DOHH2 (cell line): ENCODE measurements around the gene NIN.

ENCODE experiments used
- H3F3A ChIP-seq: fragments of 200-600 bp; sonication (generic), shearing (Covaris generic); 2 replicates; pipeline ENCODE4 v1.6.0; 2016; ENCODE audit warnings: antibody characterized with exemption, mild to moderate bottlenecking; ENCODE audit not compliant: control insufficient read depth, insufficient read depth
- H3K27ac ChIP-seq: fragments of 200-600 bp; sonication (generic); 2 replicates; pipeline ENCODE4 v1.5.1; 2014; ENCODE audit warnings: low read depth, mild to moderate bottlenecking, low read length, moderate library complexity
- H3K27me3 ChIP-seq: fragments of 200-600 bp; sonication (generic); 2 replicates; pipeline ENCODE4 v1.6.1; 2014; ENCODE audit warnings: mild to moderate bottlenecking, low read length, mixed read lengths; ENCODE audit not compliant: control insufficient read depth
- H3K36me3 ChIP-seq: fragments of 200-600 bp; sonication (generic); 2 replicates; pipeline ENCODE4 v1.6.1; 2014; ENCODE audit warnings: mild to moderate bottlenecking, low read length, moderate library complexity, mixed read lengths; ENCODE audit not compliant: control insufficient read depth
- H3K4me1 ChIP-seq: fragments of 200-600 bp; sonication (generic); 2 replicates; pipeline ENCODE4 v1.6.1; 2014; ENCODE audit warnings: mild to moderate bottlenecking, low read length, mixed read lengths; ENCODE audit not compliant: control insufficient read depth
- H3K4me2 ChIP-seq: fragments of 200-600 bp; sonication (generic); 2 replicates; pipeline ENCODE4 v1.6.0; 2014; ENCODE audit warnings: mild to moderate bottlenecking, low read length, moderate library complexity
- H3K4me3 ChIP-seq: fragments of 200-600 bp; sonication (generic); 2 replicates; pipeline ENCODE4 v1.5.1; 2014; ENCODE audit warnings: mild to moderate bottlenecking, low read length, mixed read lengths
- H3K79me2 ChIP-seq: fragments of 200-600 bp; sonication (generic); 2 replicates; pipeline ENCODE4 v1.6.1; 2014; ENCODE audit warnings: mild to moderate bottlenecking, low read length, mixed read lengths; ENCODE audit not compliant: control insufficient read depth
- H3K9me2 ChIP-seq: fragments of 200-600 bp; sonication (generic); replicated peaks from 2 replicates; pipeline ENCODE4 v1.6.1; 2014; ENCODE audit warnings: mild to moderate bottlenecking, low read length, mixed read lengths; ENCODE audit not compliant: control insufficient read depth
- H3K9me3 ChIP-seq: fragments of 200-600 bp; sonication (generic); 2 replicates; pipeline ENCODE4 v1.6.1; 2014; ENCODE audit warnings: antibody characterized with exemption, low read length, mixed read lengths; ENCODE audit not compliant: control insufficient read depth, insufficient read depth
- H4K20me1 ChIP-seq: fragments of 200-600 bp; sonication (generic); 2 replicates; pipeline ENCODE4 v1.6.0; 2014; ENCODE audit warnings: low read depth, mild to moderate bottlenecking, antibody characterized with exemption, low read length, moderate library complexity; ENCODE audit not compliant: control insufficient read depth, insufficient read depth
- EZH2phosphoT487 ChIP-seq: fragments of 200-600 bp; sonication (generic); IDR thresholded peaks from 2 replicates; pipeline ENCODE4 v1.6.1; 2017; ENCODE audit warnings: borderline replicate concordance, mild to moderate bottlenecking, antibody characterized with exemption, low read length, moderate library complexity, mixed read lengths
- TF ChIP-seq, protein P1 (sequence below): fragments of 200-600 bp; sonication (generic); IDR thresholded peaks from one replicate; pipeline ENCODE4 v1.5.1; 2014; ENCODE audit warnings: antibody characterized with exemption, mild to moderate bottlenecking, low read depth, low read length; ENCODE audit not compliant: poor library complexity, severe bottlenecking

The NIN gene

DNA sequence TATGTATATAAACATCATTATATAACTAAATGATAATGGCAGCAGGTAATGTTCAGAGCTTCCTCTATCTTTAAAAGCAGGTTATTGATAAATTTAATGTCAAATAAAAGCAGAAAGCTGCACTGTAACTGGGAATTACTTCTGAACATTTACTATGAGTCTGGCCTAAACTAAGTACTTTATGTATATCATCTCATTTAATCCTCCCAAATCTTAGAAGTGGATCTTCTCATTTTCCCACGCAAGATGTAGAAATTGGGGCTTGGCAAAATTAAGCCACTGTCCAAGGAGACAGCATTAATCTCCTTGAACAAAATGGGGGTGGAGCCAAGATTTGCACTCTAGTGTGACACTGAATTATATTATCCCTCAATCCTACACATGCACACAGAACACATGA, 5.7 kb downstream of the NIN start:
- peaks cover 19% of the 10 kb centered on the region for H4K20me1 ChIP-seq
- no peak overlapping the region for H3K4me3 ChIP-seq
- peaks cover 59% of the 10 kb centered on the region for H3K36me3 ChIP-seq
- H3K9me3 ChIP-seq = no peaks in the 10 kb centered on the region
- no peaks in the 10 kb centered on the region for H3K27me3 ChIP-seq
- no peak overlapping the region for H3K27ac ChIP-seq
- no peak for TF ChIP-seq EZH2phosphoT487
- TF ChIP-seq, protein P1, sequence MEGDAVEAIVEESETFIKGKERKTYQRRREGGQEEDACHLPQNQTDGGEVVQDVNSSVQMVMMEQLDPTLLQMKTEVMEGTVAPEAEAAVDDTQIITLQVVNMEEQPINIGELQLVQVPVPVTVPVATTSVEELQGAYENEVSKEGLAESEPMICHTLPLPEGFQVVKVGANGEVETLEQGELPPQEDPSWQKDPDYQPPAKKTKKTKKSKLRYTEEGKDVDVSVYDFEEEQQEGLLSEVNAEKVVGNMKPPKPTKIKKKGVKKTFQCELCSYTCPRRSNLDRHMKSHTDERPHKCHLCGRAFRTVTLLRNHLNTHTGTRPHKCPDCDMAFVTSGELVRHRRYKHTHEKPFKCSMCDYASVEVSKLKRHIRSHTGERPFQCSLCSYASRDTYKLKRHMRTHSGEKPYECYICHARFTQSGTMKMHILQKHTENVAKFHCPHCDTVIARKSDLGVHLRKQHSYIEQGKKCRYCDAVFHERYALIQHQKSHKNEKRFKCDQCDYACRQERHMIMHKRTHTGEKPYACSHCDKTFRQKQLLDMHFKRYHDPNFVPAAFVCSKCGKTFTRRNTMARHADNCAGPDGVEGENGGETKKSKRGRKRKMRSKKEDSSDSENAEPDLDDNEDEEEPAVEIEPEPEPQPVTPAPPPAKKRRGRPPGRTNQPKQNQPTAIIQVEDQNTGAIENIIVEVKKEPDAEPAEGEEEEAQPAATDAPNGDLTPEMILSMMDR = no peak
- H3K4me2 ChIP-seq = no peak overlapping the region; the same call in 1 of the 2 replicates
- peaks cover 20% of the 10 kb centered on the region for H3F3A ChIP-seq
- H3K9me2 ChIP-seq = no peaks in the 10 kb centered on the region
- peaks cover 88% of the 10 kb centered on the region for H3K4me1 ChIP-seq
- peaks cover 100% of the 10 kb centered on the region for H3K79me2 ChIP-seq

DNA sequence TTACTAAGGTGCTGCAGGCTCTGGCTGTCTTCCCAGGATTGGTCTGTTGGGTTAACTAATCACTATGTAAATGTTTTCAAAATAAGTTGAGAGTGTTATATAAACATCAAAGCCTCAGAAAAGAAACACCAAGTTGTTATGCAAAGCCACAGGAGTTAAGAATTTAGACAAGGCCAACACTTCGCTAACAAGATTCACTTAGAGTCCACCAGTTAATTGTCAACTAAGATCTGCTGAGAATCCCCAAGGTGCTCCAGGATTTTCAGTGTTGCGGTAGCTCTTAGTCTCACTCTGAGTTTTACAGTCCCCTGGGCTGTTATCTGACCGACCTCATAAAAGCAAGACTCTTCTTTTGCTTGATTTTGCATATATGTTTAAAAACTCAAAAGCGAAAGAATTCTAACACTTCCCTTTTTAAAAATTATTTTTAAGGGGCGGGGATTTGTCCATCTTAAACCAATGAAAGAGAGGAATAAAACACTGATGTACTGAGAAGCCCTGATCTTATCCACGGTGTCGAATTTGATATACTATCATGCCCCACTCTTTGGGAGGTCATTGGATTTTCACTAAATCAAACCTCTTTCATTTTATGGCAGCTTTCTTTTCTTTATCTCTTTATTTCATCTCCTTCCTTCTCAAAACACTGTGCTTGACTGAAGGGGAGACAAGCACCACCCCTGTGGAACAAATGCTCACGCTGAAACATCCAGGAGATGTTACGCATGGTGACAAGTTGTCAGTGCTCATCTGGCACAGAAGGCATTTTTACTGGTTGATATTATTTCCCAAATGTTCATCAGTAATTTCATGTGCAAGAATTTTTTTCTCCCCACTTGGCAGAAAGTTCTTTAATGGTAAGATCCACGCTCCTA, 7.0 kb downstream of the NIN start:
- peaks cover 17% of the 10 kb centered on the region for H4K20me1 ChIP-seq
- peaks cover 96% of the 10 kb centered on the region for H3K4me1 ChIP-seq
- no peaks in the 10 kb centered on the region for H3K9me2 ChIP-seq
- peaks cover 20% of the 10 kb centered on the region for H3F3A ChIP-seq
- H3K27ac ChIP-seq = peak overlapping the region; percentile 82
- H3K4me3 ChIP-seq = peak overlapping the region; percentile 74
- peaks cover 100% of the 10 kb centered on the region for H3K79me2 ChIP-seq
- no peaks in the 10 kb centered on the region for H3K27me3 ChIP-seq
- no peaks in the 10 kb centered on the region for H3K9me3 ChIP-seq
- TF ChIP-seq EZH2phosphoT487 = no peak
- peak overlapping the region; percentile 99 for H3K4me2 ChIP-seq
- peaks cover 64% of the 10 kb centered on the region for H3K36me3 ChIP-seq

DNA sequence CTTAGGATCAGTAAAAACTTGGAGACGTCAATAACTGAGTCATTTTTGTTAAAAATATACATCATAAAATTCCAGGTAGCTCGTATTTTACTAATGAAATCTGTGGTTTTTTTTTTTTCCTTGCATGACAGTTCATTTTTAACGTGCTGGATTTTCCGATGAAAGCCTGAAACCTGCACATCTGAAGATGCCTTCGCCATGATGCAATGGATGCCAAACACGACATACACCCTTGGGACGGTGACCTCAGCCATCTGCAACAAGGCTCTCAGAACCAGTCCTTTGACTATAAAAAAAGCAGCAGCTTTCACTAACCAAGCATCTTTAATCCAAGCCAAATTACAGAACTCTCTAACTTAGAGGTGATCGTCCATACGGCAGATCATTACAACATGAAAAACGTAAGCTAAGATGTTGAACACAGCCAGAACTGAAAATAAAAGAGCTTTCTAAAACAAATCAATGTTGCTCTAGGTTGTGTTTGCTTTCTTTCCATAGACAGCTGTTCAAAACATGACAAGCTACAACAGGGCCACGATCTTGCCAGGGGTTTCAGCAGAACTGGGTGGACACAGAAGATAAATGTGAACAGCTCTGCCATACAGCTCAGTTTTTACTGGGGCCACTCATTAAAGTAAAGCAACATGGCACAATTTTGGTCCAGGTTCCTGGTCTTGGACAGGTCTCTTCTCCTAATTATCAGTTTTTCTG, 7.8 kb downstream of the NIN start:
- peaks cover 9% of the 10 kb centered on the region for H4K20me1 ChIP-seq
- no peak for TF ChIP-seq EZH2phosphoT487
- TF ChIP-seq, protein P1 = no peak
- H3K9me3 ChIP-seq = no peaks in the 10 kb centered on the region
- H3K36me3 ChIP-seq = peaks cover 65% of the 10 kb centered on the region
- H3K4me1 ChIP-seq = peaks cover 92% of the 10 kb centered on the region
- no peaks in the 10 kb centered on the region for H3K9me2 ChIP-seq
- H3K27ac ChIP-seq = peak overlapping the region; percentile 82
- peaks cover 22% of the 10 kb centered on the region for H3F3A ChIP-seq
- no peaks in the 10 kb centered on the region for H3K27me3 ChIP-seq
- peak overlapping the region; percentile 74 for H3K4me3 ChIP-seq
- peaks cover 100% of the 10 kb centered on the region for H3K79me2 ChIP-seq
- H3K4me2 ChIP-seq = peak overlapping the region; percentile 99
